Measurements from ENCODE around the gene BTBD9. TPM values are rescaled to one million over a fixed set of nuclear protein-coding genes. Genes with fewer than 3 reads are reported as not detected.

BTBD9 gene
- total and polyA plus RNA-seq, 2 experiments from 2014 or later = 10.0 to 13.7 TPM

DNA sequence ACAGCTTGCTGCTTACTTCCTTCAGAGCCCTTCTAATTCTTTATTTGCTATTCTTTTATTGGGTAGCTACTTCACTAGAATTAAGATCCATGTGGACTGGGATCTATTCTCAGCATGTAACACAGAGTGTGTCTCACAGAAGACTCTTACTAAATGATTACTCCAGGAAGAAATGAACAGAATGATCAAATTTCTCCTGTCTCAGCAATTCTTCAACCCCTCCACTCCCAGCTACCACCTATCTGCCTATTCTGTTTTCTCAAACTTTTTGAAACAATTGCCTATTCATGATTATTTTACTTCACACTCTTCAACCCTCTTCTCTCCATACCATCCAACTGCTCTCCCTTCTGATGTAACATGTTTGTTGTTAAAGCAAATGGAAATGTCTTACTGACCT is 132.6 kb downstream of the BTBD9 start:
- Histone ChIP-seq H3K4me1 (ENCODE audit: insufficient read depth) (peaks cover 23% of the 10 kb centered on the region), H2AFZ (no peak overlapping the region), H3K27ac (no peak overlapping the region), H3K9me3 (ENCODE audit: low read depth) (no peaks in the 10 kb centered on the region), H3K9ac (no peak overlapping the region), H3K27me3 (replicated peaks; ENCODE audit: insufficient read depth) (no peaks in the 10 kb centered on the region), H3K4me2 (ENCODE audit: unreplicated experiment) (no peak overlapping the region), H3K9me2 (ENCODE audit: insufficient read depth) (no peaks in the 10 kb centered on the region), H3K4me3 (no peak overlapping the region), H3K36me3 (ENCODE audit: low read depth) (no peaks in the 10 kb centered on the region), H3K79me2 (ENCODE audit: insufficient read depth) (no peaks in the 10 kb centered on the region), H3F3A (ENCODE audit: insufficient read depth) (peaks cover 13% of the 10 kb centered on the region; the same call in 1 of the 2 replicates), H4K20me1 (ENCODE audit: insufficient read depth) (no peaks in the 10 kb centered on the region)
- no peak for DNase-seq
- TF ChIP-seq EZH2 (IDR thresholded peaks at IDR 0.05; ENCODE audit: insufficient read depth, poor library complexity, severe bottlenecking) = no peak
- no peak for TF ChIP-seq EZH2phosphoT487 (IDR thresholded peaks at IDR 0.05; ENCODE audit: insufficient read depth, low read depth)
- in situ Hi-C loops (cut with MboI) = no loop called here

DNA sequence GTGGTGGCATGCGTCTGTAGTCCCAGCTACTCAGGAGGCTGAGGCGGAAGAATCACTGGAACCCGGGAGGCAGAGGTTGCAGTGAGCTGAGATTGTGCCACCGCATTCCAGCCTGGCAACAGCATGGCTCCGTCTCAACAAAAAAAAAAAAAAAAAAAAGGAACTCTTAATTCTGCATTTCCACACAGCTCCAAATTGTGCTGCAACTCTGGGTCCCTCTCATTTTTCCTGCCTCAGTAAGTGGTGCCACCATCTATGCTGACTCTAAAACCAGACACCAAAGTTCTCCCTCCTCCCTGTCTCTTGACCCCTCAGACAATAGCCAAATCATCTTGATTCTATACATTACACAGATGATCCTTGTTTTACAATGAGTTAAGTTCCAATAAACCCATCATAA is 133.9 kb downstream of the BTBD9 start:
- no peak overlapping the region for H3K4me2 ChIP-seq (ENCODE audit: unreplicated experiment)
- no peaks in the 10 kb centered on the region for H3K36me3 ChIP-seq (ENCODE audit: low read depth)
- in situ Hi-C loops (cut with MboI) = no loop called here

DNA sequence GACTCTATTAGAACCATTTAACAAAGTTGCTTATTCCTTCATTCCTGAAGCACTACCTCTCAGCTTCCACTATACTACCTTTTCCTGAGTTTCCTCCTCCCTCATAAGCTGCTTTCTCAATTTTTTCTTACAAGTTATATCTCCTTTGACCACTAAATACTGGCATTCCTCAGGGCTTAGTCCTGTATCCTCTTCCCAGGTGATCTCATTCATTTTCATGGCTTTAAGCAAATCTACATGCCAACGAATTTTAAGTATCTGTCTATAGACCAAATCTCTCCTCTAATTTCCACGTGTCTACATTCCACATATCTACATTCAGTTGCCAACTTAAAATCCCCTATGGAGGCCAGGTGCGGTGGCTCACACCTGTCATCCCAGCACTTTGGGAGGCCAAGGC is 134.7 kb downstream of the BTBD9 start:
- Histone ChIP-seq H2AFZ (no peak overlapping the region), H3K9ac (no peak overlapping the region), H3K79me2 (ENCODE audit: insufficient read depth) (no peaks in the 10 kb centered on the region), H3K27ac (no peak overlapping the region), H3K4me1 (ENCODE audit: insufficient read depth) (peaks cover 18% of the 10 kb centered on the region), H3K27me3 (replicated peaks; ENCODE audit: insufficient read depth) (no peaks in the 10 kb centered on the region), H3K9me2 (ENCODE audit: insufficient read depth) (no peaks in the 10 kb centered on the region), H4K20me1 (ENCODE audit: insufficient read depth) (no peaks in the 10 kb centered on the region), H3K4me3 (no peak overlapping the region), H3K9me3 (ENCODE audit: low read depth) (no peaks in the 10 kb centered on the region), H3F3A (ENCODE audit: insufficient read depth) (peaks cover 10% of the 10 kb centered on the region; the same call in 1 of the 2 replicates), H3K4me2 (ENCODE audit: unreplicated experiment) (no peak overlapping the region), H3K36me3 (ENCODE audit: low read depth) (no peaks in the 10 kb centered on the region)
- TF ChIP-seq EZH2phosphoT487 (IDR thresholded peaks at IDR 0.05; ENCODE audit: insufficient read depth, low read depth) (no peak), EZH2 (IDR thresholded peaks at IDR 0.05; ENCODE audit: insufficient read depth, poor library complexity, severe bottlenecking) (no peak)
- no peak for DNase-seq
- in situ Hi-C loops (cut with MboI) = no loop called here
- 87 to 94% methylated on average over 3 of the region's 3 CpGs for WGBS, 2 experiments (ENCODE audit: low coverage in 1 of 2, low lambda C conversion rate in 2 of 2, missing lambda C conversion rate in 2 of 2)

More for the DNA sequence above, 133.9 kb downstream of the BTBD9 start:
- Histone ChIP-seq H3K9me3 (ENCODE audit: low read depth) (no peaks in the 10 kb centered on the region), H3K79me2 (ENCODE audit: insufficient read depth) (no peaks in the 10 kb centered on the region), H3K4me3 (no peak overlapping the region), H3K27me3 (replicated peaks; ENCODE audit: insufficient read depth) (no peaks in the 10 kb centered on the region), H3K27ac (no peak overlapping the region), H4K20me1 (ENCODE audit: insufficient read depth) (no peaks in the 10 kb centered on the region), H3K9ac (no peak overlapping the region), H3K9me2 (ENCODE audit: insufficient read depth) (no peaks in the 10 kb centered on the region), H3K4me1 (ENCODE audit: insufficient read depth) (peaks cover 23% of the 10 kb centered on the region), H2AFZ (no peak overlapping the region), H3F3A (ENCODE audit: insufficient read depth) (peaks cover 13% of the 10 kb centered on the region; the same call in 1 of the 2 replicates)
- WGBS, 2 experiments (ENCODE audit: low coverage in 1 of 2, low lambda C conversion rate in 2 of 2, missing lambda C conversion rate in 2 of 2) = 99 to 100% methylated on average over 2 to 5 of the region's 5 CpGs
- DNase-seq = no peak
- no peak for TF ChIP-seq EZH2 (IDR thresholded peaks at IDR 0.05; ENCODE audit: insufficient read depth, poor library complexity, severe bottlenecking)
- TF ChIP-seq EZH2phosphoT487 (IDR thresholded peaks at IDR 0.05; ENCODE audit: insufficient read depth, low read depth) = no peak

DNA sequence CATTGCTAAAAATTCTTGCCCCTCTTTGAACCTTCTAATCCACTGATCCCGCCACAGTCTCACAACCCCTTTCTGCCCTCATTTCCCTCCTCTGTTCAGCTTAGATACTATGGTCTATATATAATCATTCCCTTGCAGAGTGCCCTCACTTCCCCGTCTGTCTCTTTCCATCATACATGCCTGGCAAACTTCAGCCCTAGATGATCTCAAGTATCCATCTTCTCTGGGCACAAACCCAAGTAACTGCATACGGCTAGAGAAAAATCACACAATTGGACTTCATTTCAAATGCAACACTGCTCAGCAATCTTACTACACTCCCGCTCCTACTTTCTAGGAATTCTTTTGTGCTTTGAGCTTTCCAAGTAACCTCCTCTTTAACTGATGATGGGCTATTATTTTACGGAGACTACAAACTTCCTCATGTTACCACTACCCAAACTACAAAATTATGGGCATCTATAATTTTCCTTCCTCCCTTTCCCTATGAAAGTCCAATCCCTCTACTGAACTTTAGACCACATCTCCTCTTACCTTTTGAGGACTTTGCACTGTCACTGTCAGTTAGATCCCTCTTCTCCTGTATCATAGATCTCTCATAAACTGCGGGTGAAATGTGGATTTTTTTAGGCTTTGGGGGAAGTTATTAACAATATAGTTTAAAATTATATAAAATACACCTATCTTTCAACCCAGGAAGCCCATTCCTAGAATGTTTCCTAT is 135.6 kb downstream of the BTBD9 start:
- no peaks in the 10 kb centered on the region for H4K20me1 ChIP-seq (ENCODE audit: insufficient read depth)
- 0 out of 2 replicates have a peak, but pooled peaks cover 1% of the 10 kb centered on the region for H3F3A ChIP-seq (ENCODE audit: insufficient read depth)
- TF ChIP-seq EZH2phosphoT487 (IDR thresholded peaks at IDR 0.05; ENCODE audit: insufficient read depth, low read depth) (no peak), EZH2 (IDR thresholded peaks at IDR 0.05; ENCODE audit: insufficient read depth, poor library complexity, severe bottlenecking) (no peak)
- H3K4me3 ChIP-seq = no peak overlapping the region
- no peaks in the 10 kb centered on the region for H3K9me2 ChIP-seq (ENCODE audit: insufficient read depth)
- H3K4me2 ChIP-seq (ENCODE audit: unreplicated experiment) = no peak overlapping the region
- H3K79me2 ChIP-seq (ENCODE audit: insufficient read depth) = no peaks in the 10 kb centered on the region
- no peaks in the 10 kb centered on the region for H3K27me3 ChIP-seq (replicated peaks; ENCODE audit: insufficient read depth)
- no peak for DNase-seq
- H3K9me3 ChIP-seq (ENCODE audit: low read depth) = no peaks in the 10 kb centered on the region
- H3K9ac ChIP-seq = no peak overlapping the region
- in situ Hi-C loops (cut with MboI) = no loop called here
- H3K4me1 ChIP-seq (ENCODE audit: insufficient read depth) = peaks cover 15% of the 10 kb centered on the region
- H3K27ac ChIP-seq = no peak overlapping the region
- no peak overlapping the region for H2AFZ ChIP-seq
- H3K36me3 ChIP-seq (ENCODE audit: low read depth) = no peaks in the 10 kb centered on the region
- WGBS, 2 experiments (ENCODE audit: low coverage in 1 of 2, low lambda C conversion rate in 2 of 2, missing lambda C conversion rate in 2 of 2) = 91 to 93% methylated on average over 6 of the region's 6 CpGs

All from GM23248 (cell line).